Cardiac fibroblast (primary cell): ENCODE results near the gene GNAS.

Source experiments
- DNase-seq, 2 donors: peaks; one replicate each; pipeline versions ENCODE4 v3.0.0 to v3.0.0-alpha.2; 2010; ENCODE audit warnings: low read depth in 2 of 2
- H3K4me3 ChIP-seq, 2 donors: replicated peaks in 1 of 2; 1 replicate in 1 of 2; 2 replicates in 1 of 2; pipeline ENCODE4 v1.5.1; 2011; ENCODE audit warnings: low read depth in 2 of 2, low read length in 2 of 2, mild to moderate bottlenecking in 2 of 2, moderate library complexity in 1 of 2
- CTCF ChIP-seq: IDR thresholded peaks from one replicate; pipeline ENCODE4 v1.5.1; 2011; ENCODE audit warnings: low read depth, mild to moderate bottlenecking, low read length, inconsistent platforms

GNAS gene

GRCh38 chr20:58836616-58837204, 15.8 kb upstream of the GNAS start:
- no peak for TF ChIP-seq CTCF
- no peak overlapping the region for H3K4me3 ChIP-seq
- DNase-seq = no peak

- no peak overlapping the region for H3K4me3 ChIP-seq
- TF ChIP-seq CTCF = no peak
- DNase-seq = no peak
Measured at GRCh38 chr20:58837717-58838116, 14.8 kb upstream of the GNAS start.

GRCh38 chr20:58838174-58838573, 14.3 kb upstream of the GNAS start:
- no peak for DNase-seq
- no peak overlapping the region for H3K4me3 ChIP-seq
- no peak for TF ChIP-seq CTCF

GRCh38 chr20:58839474-58839874, 13.0 kb upstream of the GNAS start:
- no peak overlapping the region for H3K4me3 ChIP-seq

GRCh38 chr20:58839991-58840747, 12.3 kb upstream of the GNAS start:
- no peak for TF ChIP-seq CTCF
- no peak for DNase-seq
- no peak overlapping the region for H3K4me3 ChIP-seq

More at GRCh38 chr20:58839474-58839874, 13.0 kb upstream of the GNAS start:
- peak; percentile 41 for TF ChIP-seq CTCF
- peak; percentile 18 to 26 for DNase-seq

- no peak for TF ChIP-seq CTCF
- DNase-seq = peak in 1 of 2 donors; percentile 4
- H3K4me3 ChIP-seq = no peak overlapping the region
Measured at GRCh38 chr20:58840816-58841538, 11.5 kb upstream of the GNAS start.
